Measurements from ENCODE around the gene RBM38.

GRCh38 chr20:57440678-57441509 is 49.7 kb downstream of the RBM38 start:
- TF ChIP-seq CTCF (IDR thresholded peaks at IDR 0.05): no peak
- TF ChIP-seq POLR2A (IDR thresholded peaks at IDR 0.05): no peak

Measured in testis (tissue), 2 donors.